ENCODE measurements around the gene TMEM131L.

Gene TMEM131L

DNA sequence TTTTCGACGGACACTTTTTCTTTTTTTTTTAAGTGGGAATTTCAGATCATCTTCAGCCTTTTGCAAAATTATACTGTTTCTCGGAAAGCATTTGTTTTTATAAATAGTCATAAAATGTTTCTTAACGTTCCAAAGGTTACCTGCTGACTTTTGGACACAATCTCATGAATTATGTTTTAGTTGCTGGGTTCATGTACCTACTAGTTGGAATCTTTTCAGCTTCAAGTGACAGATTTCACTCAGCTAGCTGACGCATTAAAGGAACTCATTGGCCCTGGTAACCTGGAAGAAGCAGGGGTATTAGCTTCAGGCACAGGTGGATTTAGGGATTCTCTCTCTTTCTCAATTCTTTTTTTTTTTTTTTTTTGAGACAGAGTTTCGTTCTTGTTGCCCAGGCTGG is 66.5 kb downstream of the TMEM131L start:
- H3K27me3 ChIP-seq (ENCODE audit: control insufficient read depth, low read length): no peaks in the 10 kb centered on the region
- H3F3A ChIP-seq (ENCODE audit: control insufficient read depth, insufficient read depth): peaks cover 55% of the 10 kb centered on the region
- H3K9me3 ChIP-seq (ENCODE audit: control insufficient read depth, insufficient read depth, low read length): no peaks in the 10 kb centered on the region
- no peak overlapping the region for H3K4me3 ChIP-seq (ENCODE audit: low read length)
- H3K27ac ChIP-seq (ENCODE audit: low read depth, low read length): no peak overlapping the region
- H3K4me1 ChIP-seq (ENCODE audit: control insufficient read depth, low read length): peaks cover 86% of the 10 kb centered on the region
- no peak for TF ChIP-seq EZH2phosphoT487 (IDR thresholded peaks at IDR 0.05; ENCODE audit: borderline replicate concordance, low read length)
- no peak for TF ChIP-seq CTCF (IDR thresholded peaks at IDR 0.05; ENCODE audit: low read depth, low read length, poor library complexity, severe bottlenecking)
- H3K36me3 ChIP-seq (ENCODE audit: control insufficient read depth, low read length): peaks cover 98% of the 10 kb centered on the region
- H3K4me2 ChIP-seq (ENCODE audit: low read length): no peak overlapping the region
- H3K79me2 ChIP-seq (ENCODE audit: control insufficient read depth, low read length): peaks cover 100% of the 10 kb centered on the region
- no peaks in the 10 kb centered on the region for H3K9me2 ChIP-seq (replicated peaks; ENCODE audit: control insufficient read depth, low read length)
- peaks cover 82% of the 10 kb centered on the region for H4K20me1 ChIP-seq (ENCODE audit: control insufficient read depth, insufficient read depth, low read depth, low read length)

DNA sequence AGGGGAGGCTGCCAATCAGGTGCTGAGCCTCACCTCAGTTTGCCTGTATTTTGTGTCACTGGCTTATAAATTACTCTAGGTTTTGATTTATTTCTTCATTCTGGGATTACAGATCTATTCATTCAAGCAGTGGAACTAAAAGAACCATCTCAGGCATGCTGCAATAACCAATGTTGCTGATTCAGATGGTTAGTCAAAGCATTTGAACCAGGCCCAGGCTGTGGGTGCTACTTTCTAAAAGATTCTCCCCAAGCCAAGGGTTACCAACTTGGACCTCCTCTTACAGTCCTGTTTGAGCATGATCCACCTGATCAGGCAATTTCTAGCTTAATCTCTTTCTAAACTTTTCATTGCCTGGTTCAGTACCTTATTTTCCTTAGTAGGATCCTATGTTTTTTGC is 67.2 kb downstream of the TMEM131L start:
- H3K9me2 ChIP-seq (replicated peaks; ENCODE audit: control insufficient read depth, low read length): no peaks in the 10 kb centered on the region
- peaks cover 84% of the 10 kb centered on the region for H3K4me1 ChIP-seq (ENCODE audit: control insufficient read depth, low read length)
- no peak overlapping the region for H3K4me2 ChIP-seq (ENCODE audit: low read length)
- peaks cover 100% of the 10 kb centered on the region for H3K79me2 ChIP-seq (ENCODE audit: control insufficient read depth, low read length)
- TF ChIP-seq EZH2phosphoT487 (IDR thresholded peaks at IDR 0.05; ENCODE audit: borderline replicate concordance, low read length) (no peak), CTCF (IDR thresholded peaks at IDR 0.05; ENCODE audit: low read depth, low read length, poor library complexity, severe bottlenecking) (no peak)
- H3K9me3 ChIP-seq (ENCODE audit: control insufficient read depth, insufficient read depth, low read length): no peaks in the 10 kb centered on the region
- H3K27me3 ChIP-seq (ENCODE audit: control insufficient read depth, low read length): no peaks in the 10 kb centered on the region
- H4K20me1 ChIP-seq (ENCODE audit: control insufficient read depth, insufficient read depth, low read depth, low read length): peaks cover 82% of the 10 kb centered on the region
- H3K4me3 ChIP-seq (ENCODE audit: low read length): no peak overlapping the region
- H3K36me3 ChIP-seq (ENCODE audit: control insufficient read depth, low read length): peaks cover 98% of the 10 kb centered on the region
- no peak overlapping the region for H3K27ac ChIP-seq (ENCODE audit: low read depth, low read length)
- peaks cover 54% of the 10 kb centered on the region for H3F3A ChIP-seq (ENCODE audit: control insufficient read depth, insufficient read depth)

DNA sequence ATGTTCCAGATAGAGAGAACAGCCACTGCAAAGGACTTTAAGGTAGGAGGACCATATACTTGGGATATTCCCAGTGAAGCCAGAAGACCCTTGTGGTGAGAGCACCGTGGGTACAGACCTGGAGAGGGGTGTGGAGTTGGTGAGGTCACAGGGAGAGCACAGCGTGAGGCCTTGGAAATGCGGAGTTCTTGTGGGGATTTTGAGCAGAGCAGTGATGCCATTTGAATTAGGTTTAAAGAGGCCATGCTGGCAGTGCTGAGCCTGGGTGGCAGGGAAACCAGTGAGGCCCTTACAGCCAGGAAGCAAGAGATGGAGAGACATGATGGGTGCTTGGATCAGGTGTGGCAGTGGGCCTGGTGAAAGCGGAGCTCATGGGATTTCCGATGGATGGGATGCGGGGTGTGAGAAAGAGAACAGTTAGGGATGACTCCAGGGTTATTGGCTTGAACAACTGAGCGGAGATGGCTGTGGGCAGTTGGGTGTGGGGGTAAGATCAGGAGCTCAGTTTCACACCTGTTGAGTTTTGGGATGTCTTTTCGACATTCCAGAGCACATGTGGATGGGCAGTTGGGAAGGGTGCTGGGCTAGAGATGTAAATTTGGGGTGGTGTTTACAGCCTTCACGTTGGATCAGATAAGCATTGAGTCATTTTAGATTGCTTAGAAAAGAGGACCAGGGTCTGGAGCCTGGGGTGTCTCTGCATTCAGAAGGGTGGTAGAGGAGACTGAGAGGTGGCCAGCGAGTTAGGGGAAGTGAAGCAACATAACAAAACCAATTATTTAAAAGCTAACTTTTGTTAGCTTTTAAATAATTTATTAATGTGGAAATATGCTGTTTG is 68.9 kb downstream of the TMEM131L start:
- no peak for TF ChIP-seq CTCF (IDR thresholded peaks at IDR 0.05; ENCODE audit: low read depth, low read length, poor library complexity, severe bottlenecking)
- TF ChIP-seq EZH2phosphoT487 (IDR thresholded peaks at IDR 0.05; ENCODE audit: borderline replicate concordance, low read length): no peak
- no peaks in the 10 kb centered on the region for H3K9me3 ChIP-seq (ENCODE audit: control insufficient read depth, insufficient read depth, low read length)
- peaks cover 73% of the 10 kb centered on the region for H3K4me1 ChIP-seq (ENCODE audit: control insufficient read depth, low read length)
- H3K27ac ChIP-seq (ENCODE audit: low read depth, low read length): peak overlapping the region; percentile 28; the same call in 1 of the 2 replicates
- H3K4me2 ChIP-seq (ENCODE audit: low read length): no peak overlapping the region
- H3K36me3 ChIP-seq (ENCODE audit: control insufficient read depth, low read length): peaks cover 98% of the 10 kb centered on the region
- H3K9me2 ChIP-seq (replicated peaks; ENCODE audit: control insufficient read depth, low read length): no peaks in the 10 kb centered on the region
- H3K4me3 ChIP-seq (ENCODE audit: low read length): no peak overlapping the region
- H3F3A ChIP-seq (ENCODE audit: control insufficient read depth, insufficient read depth): peaks cover 55% of the 10 kb centered on the region
- peaks cover 100% of the 10 kb centered on the region for H3K79me2 ChIP-seq (ENCODE audit: control insufficient read depth, low read length)
- H3K27me3 ChIP-seq (ENCODE audit: control insufficient read depth, low read length): no peaks in the 10 kb centered on the region
- H4K20me1 ChIP-seq (ENCODE audit: control insufficient read depth, insufficient read depth, low read depth, low read length): peaks cover 79% of the 10 kb centered on the region
